ENCODE measurements around the gene ZNFX1. TPM values are rescaled to one million over a fixed set of nuclear protein-coding genes. Genes with fewer than 3 reads are reported as not detected.
A peak's percentile ranks its signal among the peaks of the same experiment; 100 is the strongest.
"Not testable (repeated sequence)": the region's sequence is repeated elsewhere in the genome, so short reads cannot be mapped to it uniquely, and the experiment has no call there.

ZNFX1 gene
- total and polyA plus RNA-seq, 12 donors, result 10.7 to 39.6 (median 27.0) TPM

DNA sequence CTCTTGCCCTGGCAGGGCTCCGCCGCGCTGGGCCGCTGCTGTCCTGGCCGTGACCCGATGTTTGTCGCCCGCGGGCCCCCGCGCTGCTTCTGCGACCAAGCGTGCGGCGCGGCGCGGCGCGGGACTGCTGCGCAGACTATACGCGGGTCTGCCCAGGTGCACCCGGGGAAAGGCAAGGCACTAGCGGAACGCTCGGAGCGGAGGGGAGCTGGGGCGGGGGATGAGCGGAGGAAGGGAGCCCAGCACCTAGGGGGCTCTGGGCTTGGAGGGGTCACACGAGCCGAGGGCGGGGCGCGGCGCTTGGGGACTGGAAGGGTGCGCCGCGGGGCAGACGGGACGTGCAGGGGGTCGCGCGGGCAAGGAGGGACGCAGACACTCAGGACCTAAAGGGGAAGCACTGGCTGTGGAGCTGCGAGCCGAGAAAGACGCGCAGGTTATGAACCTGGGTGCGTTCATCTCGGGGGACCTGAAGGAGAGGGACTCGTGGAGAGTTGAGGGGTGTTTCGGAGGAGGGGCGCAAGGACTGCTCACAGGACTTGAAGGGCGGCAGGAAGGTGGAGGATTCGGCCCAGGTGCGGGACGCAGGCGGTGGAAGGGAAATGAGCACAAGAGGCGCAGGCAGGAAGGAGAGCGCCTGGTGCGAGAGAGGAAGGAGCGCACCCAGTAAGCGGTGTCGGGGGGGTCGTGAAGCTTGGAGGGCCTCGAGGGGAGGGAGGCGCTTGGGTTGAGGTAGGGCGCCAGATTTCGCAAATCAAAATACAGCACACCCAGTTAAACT, 40.8 kb upstream of the ZNFX1 start:
- Histone ChIP-seq H3K9me3 (replicated peaks in 1 of 3) (no peaks in the 10 kb centered on the region), H3K4me3 (peak overlapping the region in 1 of 4 donors; percentile 25), H3K4me1 (replicated peaks in 1 of 2) (peaks cover 0 to 12% of the 10 kb centered on the region in 2 donors), H3K27me3 (peaks cover 25% of the 10 kb centered on the region), H3K27ac (no peak overlapping the region), H3K36me3 (replicated peaks in 1 of 2) (no peaks in the 10 kb centered on the region)
- TF ChIP-seq POLR2A (IDR thresholded peaks at IDR 0.05), result no peak
- TF ChIP-seq, protein P1, sequence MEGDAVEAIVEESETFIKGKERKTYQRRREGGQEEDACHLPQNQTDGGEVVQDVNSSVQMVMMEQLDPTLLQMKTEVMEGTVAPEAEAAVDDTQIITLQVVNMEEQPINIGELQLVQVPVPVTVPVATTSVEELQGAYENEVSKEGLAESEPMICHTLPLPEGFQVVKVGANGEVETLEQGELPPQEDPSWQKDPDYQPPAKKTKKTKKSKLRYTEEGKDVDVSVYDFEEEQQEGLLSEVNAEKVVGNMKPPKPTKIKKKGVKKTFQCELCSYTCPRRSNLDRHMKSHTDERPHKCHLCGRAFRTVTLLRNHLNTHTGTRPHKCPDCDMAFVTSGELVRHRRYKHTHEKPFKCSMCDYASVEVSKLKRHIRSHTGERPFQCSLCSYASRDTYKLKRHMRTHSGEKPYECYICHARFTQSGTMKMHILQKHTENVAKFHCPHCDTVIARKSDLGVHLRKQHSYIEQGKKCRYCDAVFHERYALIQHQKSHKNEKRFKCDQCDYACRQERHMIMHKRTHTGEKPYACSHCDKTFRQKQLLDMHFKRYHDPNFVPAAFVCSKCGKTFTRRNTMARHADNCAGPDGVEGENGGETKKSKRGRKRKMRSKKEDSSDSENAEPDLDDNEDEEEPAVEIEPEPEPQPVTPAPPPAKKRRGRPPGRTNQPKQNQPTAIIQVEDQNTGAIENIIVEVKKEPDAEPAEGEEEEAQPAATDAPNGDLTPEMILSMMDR (IDR thresholded peaks at IDR 0.05), result no peak
- WGBS, 4 donors, result 1 to 4% (median 2%) methylated on average over 52 to 70 of the region's 70 CpGs
- no peak for DNase-seq
- intact Hi-C loops (cut with DNase I), result no loop called here

DNA sequence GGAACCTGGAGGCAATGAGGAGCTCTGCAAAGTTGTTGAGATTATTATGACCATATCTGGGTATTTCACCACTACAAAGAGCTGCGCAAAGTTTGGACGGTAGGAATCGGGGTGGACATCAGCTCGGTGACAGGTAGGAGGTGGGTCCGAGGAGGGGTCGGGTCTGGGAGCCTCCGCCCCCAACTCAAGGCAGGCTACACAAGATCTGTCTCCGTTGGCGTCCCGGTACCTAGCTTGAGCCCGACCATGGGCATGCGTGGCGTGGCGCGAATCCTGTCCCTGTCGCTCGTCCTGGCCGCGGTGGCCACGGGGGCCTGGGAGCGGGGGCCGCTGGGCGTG, 40.2 kb upstream of the ZNFX1 start:
- Histone ChIP-seq H3K4me3 (peak overlapping the region in 1 of 4 donors; percentile 25), H3K27ac (no peak overlapping the region), H3K9me3 (replicated peaks in 1 of 3) (no peaks in the 10 kb centered on the region), H3K36me3 (replicated peaks in 1 of 2) (no peaks in the 10 kb centered on the region), H3K27me3 (peaks cover 25% of the 10 kb centered on the region), H3K4me1 (replicated peaks in 1 of 2) (peaks cover 0 to 12% of the 10 kb centered on the region in 2 donors)
- DNase-seq, result no peak
- WGBS, 4 donors, result 4 to 16% (median 5%) methylated on average over 4 to 23 of the region's 23 CpGs
- intact Hi-C loops (cut with DNase I), result no loop called here
- no peak for TF ChIP-seq POLR2A (IDR thresholded peaks at IDR 0.05)
- TF ChIP-seq, protein P1 (IDR thresholded peaks at IDR 0.05), result no peak

DNA sequence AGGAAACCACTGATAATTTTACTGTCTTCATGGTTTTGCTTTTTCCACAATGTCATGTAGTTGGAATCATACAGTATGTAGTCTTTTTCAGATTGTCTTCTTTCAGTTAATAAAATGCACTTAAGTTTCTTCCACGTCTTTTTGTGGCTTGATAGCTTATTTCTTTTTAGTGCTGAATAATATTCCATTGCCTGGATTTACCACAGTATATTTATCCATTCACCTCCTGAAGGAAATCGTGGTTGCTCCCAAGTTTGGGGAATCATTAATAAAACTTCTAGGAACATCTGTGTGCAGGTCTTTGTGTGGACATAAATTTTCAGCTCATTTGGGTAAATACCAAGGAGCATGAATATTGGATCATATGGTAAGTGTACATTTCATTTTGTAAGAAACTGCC, 38.8 kb upstream of the ZNFX1 start:
- DNase-seq, result no peak

DNA sequence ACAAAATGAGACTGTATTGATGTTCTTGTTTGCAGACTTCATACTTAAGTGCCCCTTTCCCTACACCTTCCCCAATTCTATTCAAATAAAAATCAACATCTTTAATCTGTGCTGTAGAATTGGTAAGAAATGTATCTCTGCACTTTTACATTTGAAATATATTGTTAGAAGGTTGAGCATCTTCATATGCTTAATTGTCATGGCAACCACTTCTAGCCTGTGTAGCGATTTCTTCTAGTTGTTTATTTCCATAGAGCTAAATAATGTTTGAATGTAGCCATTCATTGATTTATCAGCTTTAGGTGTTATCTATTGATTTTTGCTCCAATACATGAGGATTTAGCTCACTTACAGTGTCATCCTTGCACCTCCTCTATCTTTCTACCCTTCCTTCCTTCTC, 37.7 kb upstream of the ZNFX1 start:
- TF ChIP-seq POLR2A (IDR thresholded peaks at IDR 0.05), result no peak
- TF ChIP-seq, protein P1 (IDR thresholded peaks at IDR 0.05), result no peak
- H3K27ac ChIP-seq, result no peak overlapping the region
- intact Hi-C loops (cut with DNase I), result no loop called here
- peaks cover 22% of the 10 kb centered on the region for H3K27me3 ChIP-seq
- 66 to 75% (median 73%) methylated on average over 1 of the region's 1 CpG for WGBS, 4 donors
- H3K4me3 ChIP-seq, result no peak overlapping the region
- H3K4me1 ChIP-seq (replicated peaks in 1 of 2), result peaks cover 0 to 12% of the 10 kb centered on the region in 2 donors
- no peak for DNase-seq
- H3K36me3 ChIP-seq (replicated peaks in 1 of 2), result no peaks in the 10 kb centered on the region
- H3K9me3 ChIP-seq (replicated peaks in 1 of 3), result no peaks in the 10 kb centered on the region

More for the DNA sequence above, 38.8 kb upstream of the ZNFX1 start:
- Histone ChIP-seq H3K9me3 (replicated peaks in 1 of 3) (no peaks in the 10 kb centered on the region), H3K4me3 (no peak overlapping the region), H3K4me1 (replicated peaks in 1 of 2) (peaks cover 0 to 12% of the 10 kb centered on the region in 2 donors), H3K36me3 (replicated peaks in 1 of 2) (no peaks in the 10 kb centered on the region), H3K27me3 (peaks cover 25% of the 10 kb centered on the region), H3K27ac (no peak overlapping the region)
- WGBS, 4 donors, result 30 to 73% (median 62%) methylated on average over 2 of the region's 2 CpGs
- intact Hi-C loops (cut with DNase I), result no loop called here
- TF ChIP-seq, protein P1 (IDR thresholded peaks at IDR 0.05), result no peak
- no peak for TF ChIP-seq POLR2A (IDR thresholded peaks at IDR 0.05)

DNA sequence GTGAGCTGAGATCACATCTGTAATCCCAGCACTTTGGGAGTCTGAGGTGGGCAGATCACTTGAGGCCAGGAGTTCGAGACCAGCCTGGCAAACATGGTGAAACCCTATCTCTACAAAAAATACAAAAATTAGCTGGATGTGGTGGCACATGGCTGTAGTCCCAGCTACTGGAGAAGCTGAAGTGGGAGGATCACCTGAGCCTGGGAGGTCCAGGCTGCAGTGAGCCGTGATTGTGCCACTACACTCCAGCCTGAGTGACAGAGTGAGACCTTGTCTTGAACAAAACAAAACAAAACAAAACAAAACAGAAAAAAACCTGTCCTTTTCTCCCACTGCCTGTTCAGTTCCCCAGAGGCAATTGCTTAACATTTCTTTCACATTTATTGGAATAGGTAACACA, 36.2 kb upstream of the ZNFX1 start:
- intact Hi-C loops (cut with DNase I); H3K4me3 ChIP-seq; H3K4me1 ChIP-seq (replicated peaks in 1 of 2); DNase-seq; H3K27ac ChIP-seq; H3K36me3 ChIP-seq (replicated peaks in 1 of 2); H3K9me3 ChIP-seq (replicated peaks in 1 of 3): not testable (repeated sequence)
- peaks cover 18% of the 10 kb centered on the region for H3K27me3 ChIP-seq
- 58 to 73% (median 64%) methylated on average over 2 of the region's 2 CpGs for WGBS, 4 donors
